Central memory CD8-positive, alpha-beta T cell (primary cell): ENCODE results near the gene PGAP6.
"Not testable (repeated sequence)": the region's sequence is repeated elsewhere in the genome, so short reads cannot be mapped to it uniquely, and the experiment has no call there.

Experiments
- ATAC-seq: fragments of 150-1000 bp; cut with Tn5 transposase; replicated peaks from 2 replicates; pipeline ENCODE4 v1.10.0; 2022; ENCODE audit warnings: mild to moderate bottlenecking, moderate FRiP score, moderate number of reproducible peaks; ENCODE audit not compliant: poor library complexity, severe bottlenecking; ENCODE audit errors: extremely low read depth
- DNase-seq, 2 donors: peaks; one replicate each; pipeline ENCODE4 v3.0.0; 2021; ENCODE audit warnings: low spot score in 2 of 2
- H3K27ac Mint-ChIP-seq: one replicate; pipeline ENCODE4 v1.8.0; 2022; ENCODE audit warnings: low read depth, mild to moderate bottlenecking, moderate library complexity, mixed read lengths
- H3K27me3 Mint-ChIP-seq: one replicate; pipeline ENCODE4 v1.8.0; 2022; ENCODE audit warnings: mixed read lengths
- H3K36me3 Mint-ChIP-seq: one replicate; pipeline ENCODE4 v1.8.0; 2022; ENCODE audit warnings: mild to moderate bottlenecking, moderate library complexity, mixed read lengths; ENCODE audit not compliant: insufficient read depth
- H3K4me1 Mint-ChIP-seq: one replicate; pipeline ENCODE4 v1.8.0; 2022; ENCODE audit warnings: mixed read lengths
- H3K4me3 Mint-ChIP-seq: one replicate; pipeline ENCODE4 v1.8.0; 2022; ENCODE audit warnings: mild to moderate bottlenecking, moderate library complexity, mixed read lengths
- H3K9me3 Mint-ChIP-seq: one replicate; pipeline ENCODE4 v1.8.0; 2022; ENCODE audit warnings: mixed read lengths

PGAP6 gene, protein sequence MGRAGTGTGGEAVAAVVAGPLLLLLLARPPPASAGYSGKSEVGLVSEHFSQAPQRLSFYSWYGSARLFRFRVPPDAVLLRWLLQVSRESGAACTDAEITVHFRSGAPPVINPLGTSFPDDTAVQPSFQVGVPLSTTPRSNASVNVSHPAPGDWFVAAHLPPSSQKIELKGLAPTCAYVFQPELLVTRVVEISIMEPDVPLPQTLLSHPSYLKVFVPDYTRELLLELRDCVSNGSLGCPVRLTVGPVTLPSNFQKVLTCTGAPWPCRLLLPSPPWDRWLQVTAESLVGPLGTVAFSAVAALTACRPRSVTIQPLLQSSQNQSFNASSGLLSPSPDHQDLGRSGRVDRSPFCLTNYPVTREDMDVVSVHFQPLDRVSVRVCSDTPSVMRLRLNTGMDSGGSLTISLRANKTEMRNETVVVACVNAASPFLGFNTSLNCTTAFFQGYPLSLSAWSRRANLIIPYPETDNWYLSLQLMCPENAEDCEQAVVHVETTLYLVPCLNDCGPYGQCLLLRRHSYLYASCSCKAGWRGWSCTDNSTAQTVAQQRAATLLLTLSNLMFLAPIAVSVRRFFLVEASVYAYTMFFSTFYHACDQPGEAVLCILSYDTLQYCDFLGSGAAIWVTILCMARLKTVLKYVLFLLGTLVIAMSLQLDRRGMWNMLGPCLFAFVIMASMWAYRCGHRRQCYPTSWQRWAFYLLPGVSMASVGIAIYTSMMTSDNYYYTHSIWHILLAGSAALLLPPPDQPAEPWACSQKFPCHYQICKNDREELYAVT

DNA sequence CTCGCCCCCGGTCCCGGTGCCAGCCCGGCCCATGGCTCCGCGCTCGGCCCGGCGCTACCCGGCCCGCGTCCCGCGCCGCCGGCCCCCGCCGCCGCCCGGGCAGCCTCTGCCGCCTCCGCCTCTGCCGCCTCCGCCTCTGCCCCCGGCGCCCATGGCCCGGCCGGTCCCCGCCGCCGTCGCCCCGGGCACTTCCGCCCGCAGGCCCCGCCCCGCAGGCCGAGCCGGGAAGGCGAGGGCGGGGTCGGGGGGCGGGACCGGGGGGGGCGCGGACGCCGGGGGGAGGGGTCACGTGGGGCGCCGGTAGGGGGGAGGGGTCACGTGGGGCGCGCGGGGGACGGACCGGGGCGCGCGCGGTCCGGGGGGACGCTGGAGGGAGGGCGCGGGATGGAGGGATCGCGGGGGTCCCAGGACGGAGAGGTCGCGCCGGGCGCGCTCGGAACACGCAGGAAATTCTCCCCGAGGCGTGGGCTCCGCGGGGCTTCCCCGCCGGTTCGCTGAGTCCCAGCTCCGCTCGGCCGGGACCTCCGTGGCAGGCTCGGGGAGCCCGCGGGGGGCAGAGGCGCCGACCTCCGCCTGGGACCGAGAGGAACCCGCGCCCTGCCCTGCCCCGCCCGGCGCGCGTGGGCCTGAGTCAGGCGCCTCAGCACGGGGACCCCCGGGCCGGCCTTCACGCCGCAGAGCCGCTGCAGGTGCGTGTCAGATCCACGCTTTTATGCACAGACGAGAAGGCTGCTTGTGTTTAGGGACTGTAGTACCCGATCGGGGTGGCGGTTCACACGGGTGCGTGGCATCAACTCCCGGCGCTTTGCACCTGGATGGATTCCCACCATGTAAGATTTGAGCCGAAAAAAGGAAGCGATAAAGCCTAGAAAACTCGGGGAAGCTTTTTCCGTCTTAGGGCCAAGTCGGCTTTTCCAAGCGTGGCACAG, at the start of gene PGAP6:
TSS of gene PGAP6 (minus strand) at position 190 of the 929 bp plus-strand sequence. CDS start at position 33, 157 bp downstream.
- H3K27ac Mint-ChIP-seq = peak within 1 kb of the TSS; percentile 29
- no peaks in the 10 kb centered on the region for H3K27me3 Mint-ChIP-seq
- peak within 1 kb of the TSS; percentile 77 for H3K4me3 Mint-ChIP-seq
- H3K9me3 Mint-ChIP-seq = no peaks in the 10 kb centered on the region
- peaks cover 13% of the 10 kb centered on the region for H3K4me1 Mint-ChIP-seq
- peaks cover 4% of the 10 kb centered on the region for H3K36me3 Mint-ChIP-seq
- ATAC-seq = peak; percentile 47
- DNase-seq = no peak

DNA sequence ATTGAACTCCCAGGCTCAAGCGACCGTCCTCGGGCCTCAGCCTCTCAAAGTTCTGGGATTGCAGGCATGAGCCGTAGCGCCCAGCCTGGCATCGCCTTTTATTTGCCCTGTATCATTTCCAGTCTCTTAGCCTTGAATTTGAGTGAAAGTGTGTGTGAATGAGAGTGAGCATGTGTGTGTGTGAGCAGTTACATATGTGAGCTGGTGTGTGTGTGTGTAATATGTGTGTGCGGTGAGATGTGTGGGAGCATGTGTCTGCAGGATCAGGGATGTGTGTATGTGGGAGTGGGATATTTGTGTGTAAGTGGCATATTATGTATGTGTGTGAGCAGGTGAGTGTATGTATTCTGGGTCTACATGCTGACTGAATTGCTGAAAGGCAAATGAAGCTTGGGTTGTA, 49.1 kb upstream of the PGAP6 start:
- Mint-ChIP-seq H3K9me3 (no peaks in the 10 kb centered on the region), H3K27ac (no peak overlapping the region), H3K4me3 (no peak overlapping the region), H3K27me3 (no peaks in the 10 kb centered on the region), H3K36me3 (peaks cover 13% of the 10 kb centered on the region), H3K4me1 (peaks cover 41% of the 10 kb centered on the region)
- ATAC-seq (no peak), DNase-seq (no peak)

DNA sequence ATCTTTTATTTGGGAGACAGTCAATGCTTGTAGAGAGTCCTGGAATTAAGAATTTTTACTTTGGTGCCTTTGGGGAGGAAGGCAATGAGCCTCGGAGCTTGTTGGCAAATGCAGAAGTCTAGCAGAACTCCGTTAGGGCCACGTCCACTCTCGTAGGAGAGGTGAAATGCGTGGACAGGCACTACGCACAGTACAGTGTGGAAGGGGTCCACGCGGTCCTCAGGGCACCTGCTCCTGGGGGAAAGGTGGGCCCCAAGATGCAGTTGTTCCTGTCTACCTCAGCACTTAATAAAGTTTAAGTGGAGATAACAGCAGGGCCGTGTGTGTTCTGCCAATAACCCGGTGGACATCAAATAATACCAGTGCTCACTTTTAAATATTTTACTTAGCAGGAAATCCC, 45.5 kb upstream of the PGAP6 start:
- Mint-ChIP-seq H3K9me3 (no peaks in the 10 kb centered on the region), H3K36me3 (peaks cover 10% of the 10 kb centered on the region), H3K27ac (peak overlapping the region; percentile 62), H3K4me1 (peaks cover 45% of the 10 kb centered on the region), H3K4me3 (peak overlapping the region; percentile 81), H3K27me3 (no peaks in the 10 kb centered on the region)
- ATAC-seq (no peak), DNase-seq (no peak)

GRCh38 chr16:426906-427249, 45.1 kb upstream of the PGAP6 start:
- Mint-ChIP-seq H3K27ac (peak overlapping the region; percentile 62), H3K9me3 (no peaks in the 10 kb centered on the region), H3K36me3 (peaks cover 10% of the 10 kb centered on the region), H3K4me3 (peak overlapping the region; percentile 81), H3K27me3 (no peaks in the 10 kb centered on the region), H3K4me1 (peaks cover 45% of the 10 kb centered on the region)
- ATAC-seq = no peak
- DNase-seq = no peak

- Mint-ChIP-seq H3K27ac (peak overlapping the region; percentile 62), H3K9me3 (no peaks in the 10 kb centered on the region), H3K4me1 (peaks cover 45% of the 10 kb centered on the region), H3K36me3 (peaks cover 10% of the 10 kb centered on the region), H3K4me3 (peak overlapping the region; percentile 81), H3K27me3 (no peaks in the 10 kb centered on the region)
- ATAC-seq (peak; percentile 4), DNase-seq (no peak)
Measured at GRCh38 chr16:426115-426905, 44.5 kb upstream of the PGAP6 start.

DNA sequence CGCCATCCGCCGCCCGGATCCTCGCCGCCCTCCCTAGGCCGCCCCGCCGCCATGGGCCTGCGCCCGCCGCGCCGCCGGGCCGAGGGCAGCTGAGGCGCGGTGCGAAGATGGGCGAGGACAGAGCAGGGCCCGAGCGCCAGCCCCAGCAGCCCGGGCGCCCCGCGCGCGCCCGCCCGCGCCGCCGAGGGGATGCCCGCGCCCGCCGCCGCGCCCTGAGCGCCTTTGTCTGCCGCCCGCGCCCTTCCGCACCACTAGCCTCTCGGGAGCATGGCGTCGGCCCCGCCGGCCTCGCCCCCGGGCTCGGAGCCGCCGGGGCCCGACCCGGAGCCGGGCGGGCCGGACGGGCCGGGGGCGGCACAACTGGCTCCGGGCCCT, 43.9 kb upstream of the PGAP6 start:
- no peaks in the 10 kb centered on the region for H3K9me3 Mint-ChIP-seq
- no peak for DNase-seq
- ATAC-seq = peak; percentile 68
- peaks cover 10% of the 10 kb centered on the region for H3K36me3 Mint-ChIP-seq
- H3K27me3 Mint-ChIP-seq = no peaks in the 10 kb centered on the region
- H3K27ac Mint-ChIP-seq = no peak overlapping the region
- peak overlapping the region; percentile 85 for H3K4me3 Mint-ChIP-seq
- peaks cover 40% of the 10 kb centered on the region for H3K4me1 Mint-ChIP-seq

DNA sequence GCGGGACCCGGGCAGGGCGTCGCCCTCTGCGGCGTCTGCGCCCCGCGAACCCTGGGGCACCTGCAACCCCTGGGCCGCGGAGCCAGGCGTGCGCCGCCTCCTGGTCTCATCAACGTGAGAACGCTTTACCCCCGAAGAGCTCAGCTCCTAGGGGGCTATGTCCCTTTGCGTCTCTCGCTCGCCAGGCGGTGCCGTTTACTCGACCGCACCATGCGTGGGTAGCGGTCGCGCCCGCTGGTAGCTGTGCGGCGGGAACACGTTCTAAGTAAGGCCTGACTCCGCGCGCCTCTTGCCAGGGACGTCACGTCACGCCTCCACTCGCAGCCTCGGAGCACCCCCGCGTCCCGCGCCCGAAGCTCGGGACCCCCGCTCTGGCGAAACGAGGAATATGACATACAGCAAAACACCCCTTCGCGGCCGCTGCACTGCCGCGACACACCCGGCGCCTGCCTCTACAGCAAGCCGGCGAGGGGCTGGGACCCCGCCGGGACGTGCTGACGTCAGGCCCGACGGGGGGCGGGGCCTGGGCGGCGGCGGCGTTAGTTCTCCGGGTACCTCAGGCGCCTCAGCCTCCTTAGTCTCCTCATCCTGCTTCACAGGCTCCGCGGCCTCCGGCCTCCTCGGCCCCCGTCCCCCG, 43.4 kb upstream of the PGAP6 start, which contains the start of gene RAB11FIP3:
TSS of gene RAB11FIP3 (plus strand) at position 568 of the 637 bp plus-strand sequence. CDS start 358 bp downstream, outside the sequence.
- H3K4me3 Mint-ChIP-seq = peak within 1 kb of the TSS; percentile 85
- peak within 1 kb of the TSS; percentile 76 for H3K27ac Mint-ChIP-seq
- peaks cover 10% of the 10 kb centered on the region for H3K36me3 Mint-ChIP-seq
- ATAC-seq = peak; percentile 90
- peak; percentile 71 to 80 for DNase-seq
- H3K9me3 Mint-ChIP-seq = no peaks in the 10 kb centered on the region
- H3K4me1 Mint-ChIP-seq = peaks cover 39% of the 10 kb centered on the region
- no peaks in the 10 kb centered on the region for H3K27me3 Mint-ChIP-seq

DNA sequence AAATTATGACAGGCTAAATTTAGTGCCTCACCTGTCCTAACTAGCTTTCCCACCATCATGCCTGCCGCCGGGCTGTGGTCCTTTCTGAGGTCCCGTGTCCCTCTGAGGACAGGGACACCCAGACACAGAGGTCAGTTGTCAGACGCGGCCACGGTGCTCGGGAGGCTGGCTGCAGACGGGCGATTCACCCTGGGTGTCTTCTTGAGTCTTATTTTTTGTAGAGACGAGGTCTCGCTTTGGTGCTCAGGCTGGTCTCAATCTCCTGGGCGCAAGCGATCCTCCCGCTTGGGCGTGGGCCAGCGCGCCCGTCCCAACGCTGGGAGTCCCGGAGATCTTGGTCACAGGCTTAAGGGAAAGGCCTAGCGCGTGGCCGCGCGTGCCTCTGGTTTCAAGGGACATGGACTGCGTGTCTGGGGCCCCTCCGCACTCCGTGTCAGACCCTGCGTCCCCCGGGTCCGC, 42.9 kb upstream of the PGAP6 start:
- H3K4me3 Mint-ChIP-seq = peak overlapping the region; percentile 85
- no peaks in the 10 kb centered on the region for H3K9me3 Mint-ChIP-seq
- H3K4me1 Mint-ChIP-seq = peaks cover 35% of the 10 kb centered on the region
- H3K36me3 Mint-ChIP-seq = peaks cover 8% of the 10 kb centered on the region
- DNase-seq (no peak), ATAC-seq (no peak)
- peak overlapping the region; percentile 76 for H3K27ac Mint-ChIP-seq
- H3K27me3 Mint-ChIP-seq = no peaks in the 10 kb centered on the region

- ATAC-seq (no peak), DNase-seq (no peak)
- Mint-ChIP-seq H3K9me3 (no peaks in the 10 kb centered on the region), H3K27ac (no peak overlapping the region), H3K36me3 (peaks cover 8% of the 10 kb centered on the region), H3K4me3 (peak overlapping the region; percentile 85), H3K27me3 (no peaks in the 10 kb centered on the region), H3K4me1 (peaks cover 34% of the 10 kb centered on the region)
Measured at GRCh38 chr16:424033-424622, 42.4 kb upstream of the PGAP6 start.

GRCh38 chr16:422179-422578, 40.4 kb upstream of the PGAP6 start:
- not testable (repeated sequence) for H3K4me3 Mint-ChIP-seq, ATAC-seq, DNase-seq, H3K9me3 Mint-ChIP-seq, H3K36me3 Mint-ChIP-seq, H3K27me3 Mint-ChIP-seq, H3K27ac Mint-ChIP-seq
- peaks cover 15% of the 10 kb centered on the region for H3K4me1 Mint-ChIP-seq

GRCh38 chr16:415170-415498, 33.4 kb upstream of the PGAP6 start:
- ATAC-seq, H3K27ac Mint-ChIP-seq, H3K27me3 Mint-ChIP-seq, H3K36me3 Mint-ChIP-seq, DNase-seq, H3K9me3 Mint-ChIP-seq, H3K4me3 Mint-ChIP-seq, H3K4me1 Mint-ChIP-seq: not testable (repeated sequence)
